ENCODE results near the gene ALG5.
A peak's percentile ranks its signal among the peaks of the same experiment; 100 is the strongest.

The ALG5 gene

GRCh38 chr13:37009692-37010091 lies 10.6 kb upstream of the ALG5 start:
- TF ChIP-seq GATA1 (IDR thresholded peaks at IDR 0.05; ENCODE audit: low read depth, low read length) (no peak), POLR2A (IDR thresholded peaks at IDR 0.05; ENCODE audit: low read length) (no peak)
- DNase-seq, result no peak

- DNase-seq, result peak; percentile 20 to 45
- TF ChIP-seq GATA1 (IDR thresholded peaks at IDR 0.05; ENCODE audit: low read depth, low read length), result no peak
- no peak for TF ChIP-seq POLR2A (IDR thresholded peaks at IDR 0.05; ENCODE audit: low read length)
Measured at GRCh38 chr13:37001921-37002250, 2.7 kb upstream of the ALG5 start.

- TF ChIP-seq POLR2A (IDR thresholded peaks at IDR 0.05; ENCODE audit: low read length), result no peak
- DNase-seq, result peak in 1 of 2 experiments; percentile 48
Measured at GRCh38 chr13:36998624-36999041, 507 bp downstream of the ALG5 start.

DNA sequence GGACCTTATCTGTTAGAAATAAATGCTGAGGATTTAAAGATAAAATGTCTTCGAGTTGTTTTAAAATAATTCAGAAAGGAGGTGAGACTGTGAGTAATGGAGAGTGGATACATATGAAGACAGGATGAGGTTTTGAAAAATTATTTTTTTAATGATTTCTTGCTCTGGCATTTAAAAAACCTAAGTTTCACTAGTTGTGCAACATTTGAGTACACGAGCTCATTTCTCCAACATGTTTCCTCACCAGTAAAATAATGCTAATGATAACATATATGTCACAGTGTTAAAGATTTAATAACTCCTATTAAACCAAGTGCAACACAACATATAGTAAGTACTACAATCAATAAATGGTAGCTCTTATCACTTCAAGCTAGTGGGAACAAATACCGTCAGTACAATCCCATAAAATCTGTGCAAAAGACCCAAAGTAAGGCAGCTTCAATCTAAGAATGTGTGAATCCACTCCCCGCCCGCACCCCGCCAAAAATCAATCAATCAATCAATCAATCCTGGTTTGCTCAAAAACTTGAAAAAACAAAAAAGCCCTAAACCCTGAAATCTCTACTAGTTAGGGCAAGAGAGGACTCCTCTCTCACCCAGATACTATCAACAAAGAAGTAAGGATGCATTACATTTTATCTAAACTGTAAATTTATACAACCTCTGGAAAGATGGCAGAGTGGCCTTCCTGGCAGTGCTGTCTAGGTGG lies 1.3 kb downstream of the ALG5 start:
- no peak for DNase-seq
- TF ChIP-seq GATA1 (IDR thresholded peaks at IDR 0.05; ENCODE audit: low read depth, low read length) (no peak), POLR2A (IDR thresholded peaks at IDR 0.05; ENCODE audit: low read length) (no peak)

DNA sequence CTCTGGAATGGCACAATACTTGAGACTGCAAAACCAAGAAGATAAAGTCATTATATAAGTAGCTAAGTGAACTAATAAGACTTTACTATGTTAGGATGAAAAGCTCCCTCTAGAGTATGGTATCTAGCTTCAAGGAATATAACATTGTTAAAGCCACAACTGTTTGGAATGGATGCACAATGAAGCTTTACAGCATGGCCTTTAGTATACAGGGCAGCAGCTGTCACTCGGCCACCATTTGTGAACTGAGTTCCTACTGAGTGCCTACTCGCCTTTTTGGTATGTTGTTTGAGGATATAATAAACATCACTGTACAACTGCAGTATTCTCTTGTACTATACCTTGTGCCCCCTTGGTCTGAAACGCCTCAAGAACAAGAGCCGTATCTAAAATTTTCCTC lies 6.8 kb downstream of the ALG5 start:
- DNase-seq, result no peak
- TF ChIP-seq POLR2A (IDR thresholded peaks at IDR 0.05; ENCODE audit: low read length) (no peak), GATA1 (IDR thresholded peaks at IDR 0.05; ENCODE audit: low read depth, low read length) (no peak)

- TF ChIP-seq GATA1 (IDR thresholded peaks at IDR 0.05; ENCODE audit: low read depth, low read length), result no peak
- no peak for DNase-seq
Measured at GRCh38 chr13:36986462-36987240, 12.5 kb downstream of the ALG5 start.

DNA sequence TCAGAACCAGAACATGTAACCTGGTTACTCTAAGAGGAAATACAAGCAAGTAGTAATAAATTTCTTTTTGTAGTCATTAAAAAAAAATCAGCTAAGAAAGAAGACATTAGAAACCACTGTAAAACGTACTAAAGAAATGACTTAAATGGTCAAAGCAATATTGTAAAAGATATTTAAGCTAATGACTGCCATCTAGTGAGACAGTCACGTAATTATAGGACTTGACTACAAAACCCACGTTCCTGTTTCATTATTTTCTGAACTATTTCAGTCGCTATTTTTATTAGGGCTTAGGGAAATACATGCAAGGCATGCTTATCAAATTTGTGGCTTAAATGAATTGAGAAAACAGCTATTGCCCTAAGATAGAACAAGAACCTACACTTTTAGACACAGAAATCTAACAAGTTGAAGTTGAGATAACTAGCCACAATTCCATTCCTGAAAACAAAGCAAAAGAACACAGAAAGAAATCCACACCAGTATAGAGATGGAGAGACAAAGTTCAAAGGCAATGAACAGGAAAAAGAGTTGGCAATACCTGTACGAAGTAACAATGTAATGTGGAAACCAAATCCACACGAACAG lies 17.9 kb downstream of the ALG5 start:
- peak; percentile 54 to 59 for DNase-seq
- TF ChIP-seq GATA1 (IDR thresholded peaks at IDR 0.05; ENCODE audit: low read depth, low read length), result no peak
- no peak for TF ChIP-seq POLR2A (IDR thresholded peaks at IDR 0.05; ENCODE audit: low read length)

DNA sequence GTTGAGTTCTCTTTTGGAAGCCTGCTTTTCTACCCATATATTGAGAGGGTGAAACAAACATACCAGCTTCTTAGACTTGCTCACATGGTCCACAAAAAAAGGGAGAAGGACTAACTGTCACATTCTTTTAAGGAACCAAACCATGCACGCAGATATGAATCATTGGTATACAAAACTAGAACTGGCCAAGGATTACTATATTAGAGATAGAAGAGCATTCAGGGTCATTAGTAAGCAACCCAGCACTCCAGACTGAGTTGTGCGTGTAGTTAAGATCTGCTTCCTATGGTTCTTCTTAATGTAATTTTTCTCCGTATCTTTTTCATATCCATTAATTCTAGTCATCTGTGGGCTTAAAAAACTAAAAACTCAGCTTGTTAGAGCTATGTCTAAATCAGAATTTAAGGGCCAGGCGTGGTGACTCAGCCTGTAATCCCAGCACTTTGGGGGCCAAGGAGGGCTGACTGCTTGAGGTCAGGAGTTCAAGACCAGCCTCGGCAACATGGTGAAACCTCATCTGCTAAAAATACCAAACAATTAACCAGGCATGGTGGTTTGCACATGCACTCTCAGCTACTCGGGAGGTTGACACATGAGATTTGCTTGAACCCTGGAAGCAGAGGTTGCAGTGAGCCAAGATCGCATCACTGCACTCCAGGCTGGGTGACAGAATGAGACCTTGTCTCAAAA lies 19.6 kb downstream of the ALG5 start:
- DNase-seq, result no peak

DNA sequence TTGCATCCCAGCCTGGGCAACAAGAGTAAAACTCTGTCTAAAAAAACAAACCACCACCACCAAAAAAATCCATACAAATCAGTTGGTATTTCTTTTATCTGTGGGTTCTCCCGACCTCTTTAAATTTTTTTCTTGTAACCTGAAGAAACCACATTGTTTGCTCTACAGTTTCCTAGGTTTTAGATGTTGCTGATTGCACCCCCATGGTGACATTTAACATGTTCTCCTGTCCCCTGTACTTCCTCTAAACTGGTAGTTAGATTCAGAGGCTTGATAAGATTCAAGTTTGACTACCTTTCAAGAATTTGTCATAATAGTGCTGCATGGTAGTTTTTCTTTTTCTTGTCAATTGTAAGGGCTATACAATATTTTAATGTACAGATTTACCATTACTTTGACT lies 24.0 kb downstream of the ALG5 start:
- TF ChIP-seq GATA1 (IDR thresholded peaks at IDR 0.05; ENCODE audit: low read depth, low read length) (no peak), POLR2A (IDR thresholded peaks at IDR 0.05; ENCODE audit: low read length) (no peak)
- peak; percentile 5 to 6 for DNase-seq

More for the DNA sequence above, 19.6 kb downstream of the ALG5 start:
- TF ChIP-seq GATA1 (IDR thresholded peaks at IDR 0.05; ENCODE audit: low read depth, low read length) (no peak), POLR2A (IDR thresholded peaks at IDR 0.05; ENCODE audit: low read length) (no peak)

GRCh38 chr13:36973621-36974295 lies 25.4 kb downstream of the ALG5 start:
- no peak for DNase-seq
- TF ChIP-seq POLR2A (IDR thresholded peaks at IDR 0.05; ENCODE audit: low read length), result no peak
- no peak for TF ChIP-seq GATA1 (IDR thresholded peaks at IDR 0.05; ENCODE audit: low read depth, low read length)

GRCh38 chr13:36973009-36973408 lies 26.1 kb downstream of the ALG5 start:
- no peak for DNase-seq
- TF ChIP-seq POLR2A (IDR thresholded peaks at IDR 0.05; ENCODE audit: low read length), result no peak
- TF ChIP-seq GATA1 (IDR thresholded peaks at IDR 0.05; ENCODE audit: low read depth, low read length), result no peak

- TF ChIP-seq GATA1 (IDR thresholded peaks at IDR 0.05; ENCODE audit: low read depth, low read length) (no peak), POLR2A (IDR thresholded peaks at IDR 0.05; ENCODE audit: low read length) (no peak)
- DNase-seq, result no peak
Measured at GRCh38 chr13:36966404-36966803, 32.7 kb downstream of the ALG5 start.

DNA sequence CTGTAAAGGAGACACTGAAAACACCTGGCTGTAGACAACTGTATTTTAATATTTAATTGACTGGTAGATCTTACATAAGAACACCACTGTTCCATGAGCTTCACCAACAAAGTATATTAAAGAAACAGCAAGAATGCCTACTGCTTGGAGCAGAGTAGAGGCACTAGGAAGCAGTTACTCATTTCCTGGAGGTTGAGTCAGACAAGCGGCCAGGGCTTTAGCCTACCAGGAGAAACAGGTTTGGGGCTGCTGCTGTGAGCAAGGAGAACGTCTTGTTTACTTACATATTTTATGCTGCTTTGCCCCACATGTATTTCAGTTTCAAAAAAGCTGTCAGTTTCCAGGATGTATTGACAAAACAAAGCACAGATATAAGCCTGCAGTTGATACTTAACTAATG lies 33.4 kb downstream of the ALG5 start:
- no peak for DNase-seq

More for the DNA sequence above, 33.4 kb downstream of the ALG5 start:
- TF ChIP-seq POLR2A (IDR thresholded peaks at IDR 0.05; ENCODE audit: low read length) (no peak), GATA1 (IDR thresholded peaks at IDR 0.05; ENCODE audit: low read depth, low read length) (no peak)
